Fibroblast of upper back skin (primary cell): ENCODE data around the gene BTF3L4.

Experiments
- DNase-seq: peaks from one replicate; pipeline ENCODE4 v3.0.0-alpha.2; 2013

The BTF3L4 gene

GRCh38 chr1:52127181-52128180, 71.4 kb downstream of the BTF3L4 start:
- DNase-seq, result peak; percentile 69

- peak; percentile 68 for DNase-seq
Measured at GRCh38 chr1:52139817-52140540, 83.9 kb downstream of the BTF3L4 start.
